Testis (tissue), 2 donors: ENCODE measurements around the gene ACAA1.

Experiments
- CTCF ChIP-seq, 3 experiments: fragments of 450-650 bp in 2 of 3; fragments of 200-600 bp in 1 of 3; sonication (generic) in 1 of 3; IDR thresholded peaks; one replicate each; pipeline ENCODE4 v1.5.1; 2016 to 2019; ENCODE audit warnings: antibody characterized with exemption in 3 of 3, mild to moderate bottlenecking in 2 of 3, moderate library complexity in 1 of 3
- POLR2A ChIP-seq: fragments of 450-650 bp; IDR thresholded peaks from one replicate; pipeline ENCODE4 v1.6.1; 2017; ENCODE audit warnings: antibody characterized with exemption, mild to moderate bottlenecking, moderate library complexity

- TF ChIP-seq CTCF (IDR thresholded peaks at IDR 0.05) (no peak), POLR2A (no peak)
Measured at GRCh38 chr3:38110314-38111050, 26.4 kb downstream of the ACAA1 start.
